Liver (tissue), 2 donors: ENCODE measurements around the gene KAT6B.
"Not testable (repeated sequence)": the region's sequence is repeated elsewhere in the genome, so short reads cannot be mapped to it uniquely, and the experiment has no call there.

Experiments used
- CTCF ChIP-seq: fragments of 150-350 bp; IDR thresholded peaks from 2 replicates; pipeline ENCODE4 v1.5.1; 2017; ENCODE audit warnings: improper control_type of control experiment, low read depth, low read length; ENCODE audit not compliant: missing input control
- FOXA2 ChIP-seq: IDR thresholded peaks from 2 replicates; pipeline ENCODE4 v1.6.1; 2016; ENCODE audit warnings: antibody characterized with exemption
- TF ChIP-seq, protein P1 (sequence below): IDR thresholded peaks from 2 replicates; pipeline ENCODE4 v1.6.1; 2016; ENCODE audit warnings: antibody characterized with exemption
- donor health status: healthy.

DNA sequence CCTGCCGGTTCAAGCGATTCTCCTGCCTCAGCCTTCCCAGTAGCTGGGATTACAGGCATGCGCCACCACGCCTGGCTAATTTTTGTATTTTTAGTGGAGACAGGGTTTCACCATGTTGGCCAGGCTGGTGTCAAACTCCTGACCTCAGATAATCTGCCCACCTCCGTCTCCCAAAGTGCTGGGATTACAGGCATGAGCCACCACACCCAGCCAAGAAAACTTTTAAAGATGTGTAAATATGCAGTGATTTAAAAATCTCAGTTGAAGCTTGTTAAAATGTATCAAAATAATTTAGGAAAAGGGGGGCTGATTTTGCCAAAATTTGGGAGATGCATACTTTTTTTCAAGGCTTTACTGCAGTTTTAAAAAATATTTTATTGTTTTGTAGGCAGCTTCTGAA lies 50.7 kb downstream of the KAT6B start:
- not testable (repeated sequence) for TF ChIP-seq CTCF, FOXA2
- TF ChIP-seq, protein P1, sequence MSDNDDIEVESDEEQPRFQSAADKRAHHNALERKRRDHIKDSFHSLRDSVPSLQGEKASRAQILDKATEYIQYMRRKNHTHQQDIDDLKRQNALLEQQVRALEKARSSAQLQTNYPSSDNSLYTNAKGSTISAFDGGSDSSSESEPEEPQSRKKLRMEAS: not testable (repeated sequence)
